ENCODE results near the gene CLSTN3.

GRCh38 chr12:7157391-7157790 is 27.2 kb downstream of the CLSTN3 start:
- TF ChIP-seq POLR2A (IDR thresholded peaks at IDR 0.05; ENCODE audit: low read depth, low read length) (no peak), MAX (IDR thresholded peaks at IDR 0.05; ENCODE audit: insufficient read depth, insufficient read length) (no peak), CTCF (IDR thresholded peaks at IDR 0.05; ENCODE audit: extremely low read depth in 1 of 2, insufficient read depth in 1 of 2, low read depth in 1 of 2, low read length in 2 of 2) (no peak), POLR2AphosphoS5 (IDR thresholded peaks at IDR 0.05; ENCODE audit: insufficient read depth, low read depth, low read length) (no peak), FOS (IDR thresholded peaks at IDR 0.05; ENCODE audit: borderline replicate concordance, insufficient read depth, low read length) (no peak), EZH2 (IDR thresholded peaks at IDR 0.05; ENCODE audit: borderline replicate concordance, low read depth, low read length, severe bottlenecking) (no peak), MYC (IDR thresholded peaks at IDR 0.05; ENCODE audit: low read depth, low read length) (no peak), JUN (IDR thresholded peaks at IDR 0.05; ENCODE audit: borderline replicate concordance, insufficient read depth, insufficient read length, low read depth) (no peak), GATA2 (IDR thresholded peaks at IDR 0.05; ENCODE audit: insufficient read depth, insufficient read length, low read depth, low read length) (no peak)

Data from endothelial cell of umbilical vein (primary cell).